ENCODE data around the gene C19orf25.
"Not testable (repeated sequence)": the region's sequence is repeated elsewhere in the genome, so short reads cannot be mapped to it uniquely, and the experiment has no call there.

GRCh38 chr19:1477056-1477455 is 2.0 kb downstream of the C19orf25 start:
- TF ChIP-seq SP1 (IDR thresholded peaks at IDR 0.05); SP1 (CRISPR knock-in tag; IDR thresholded peaks at IDR 0.05); ZNF616 (CRISPR knock-in tag; IDR thresholded peaks at IDR 0.05; ENCODE audit: low read depth); TAF1 (CRISPR knock-in tag; IDR thresholded peaks at IDR 0.05): not testable (repeated sequence)
